ENCODE results near the gene FGF14.
"Not testable (repeated sequence)": the region's sequence is repeated elsewhere in the genome, so short reads cannot be mapped to it uniquely, and the experiment has no call there.

Gene FGF14

GRCh38 chr13:102187313-102187712, 214.5 kb downstream of the FGF14 start:
- no peak for DNase-seq

GRCh38 chr13:102185375-102185984, 216.4 kb downstream of the FGF14 start:
- no peak for DNase-seq

- no peak for DNase-seq
Observed at GRCh38 chr13:102183509-102184182, 218.2 kb downstream of the FGF14 start.

DNA sequence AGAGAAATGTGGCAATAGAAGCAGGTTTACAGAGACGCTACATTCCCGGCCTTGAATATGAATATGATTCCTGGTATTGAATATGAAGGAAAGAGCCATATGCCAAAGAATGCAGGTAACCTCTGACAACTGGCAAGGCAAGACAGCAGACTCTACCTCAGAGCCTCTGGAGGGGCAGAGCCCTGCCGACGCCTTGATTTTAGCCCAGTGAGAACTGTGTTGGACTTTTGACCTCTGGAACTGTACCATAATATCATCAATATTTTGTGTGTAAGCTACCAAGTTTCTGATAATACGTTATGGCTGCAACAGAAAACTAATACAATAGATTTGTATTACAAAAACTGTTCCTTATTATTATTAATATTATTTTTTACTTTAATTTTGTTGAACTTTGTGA, 219.7 kb downstream of the FGF14 start:
- DNase-seq: no peak

GRCh38 chr13:102177431-102177830, 224.4 kb downstream of the FGF14 start:
- DNase-seq: no peak

GRCh38 chr13:102176846-102177245, 225.0 kb downstream of the FGF14 start:
- DNase-seq: no peak

DNA sequence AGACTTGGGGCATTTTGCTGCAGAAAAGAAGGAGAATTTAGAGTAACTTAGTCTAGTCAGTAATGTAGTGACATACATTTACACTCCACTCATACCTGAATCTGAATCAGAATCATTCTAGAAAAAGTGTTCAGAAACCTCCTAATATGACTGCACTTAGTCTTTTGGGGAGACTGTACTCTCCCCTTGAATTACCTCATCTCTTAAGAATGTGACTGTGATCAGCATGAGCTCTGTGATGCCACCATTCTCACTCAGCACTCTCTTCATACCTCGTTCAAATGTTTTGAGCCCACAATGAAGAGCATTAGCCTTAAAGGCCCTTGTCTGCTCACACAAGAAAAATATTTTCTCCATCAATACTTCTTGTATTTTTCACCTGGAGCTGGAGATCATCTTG, 229.4 kb downstream of the FGF14 start:
- DNase-seq: no peak

GRCh38 chr13:102170305-102170704, 231.5 kb downstream of the FGF14 start:
- DNase-seq: no peak

- DNase-seq: no peak
Observed at GRCh38 chr13:102169471-102170015, 232.3 kb downstream of the FGF14 start.

DNA sequence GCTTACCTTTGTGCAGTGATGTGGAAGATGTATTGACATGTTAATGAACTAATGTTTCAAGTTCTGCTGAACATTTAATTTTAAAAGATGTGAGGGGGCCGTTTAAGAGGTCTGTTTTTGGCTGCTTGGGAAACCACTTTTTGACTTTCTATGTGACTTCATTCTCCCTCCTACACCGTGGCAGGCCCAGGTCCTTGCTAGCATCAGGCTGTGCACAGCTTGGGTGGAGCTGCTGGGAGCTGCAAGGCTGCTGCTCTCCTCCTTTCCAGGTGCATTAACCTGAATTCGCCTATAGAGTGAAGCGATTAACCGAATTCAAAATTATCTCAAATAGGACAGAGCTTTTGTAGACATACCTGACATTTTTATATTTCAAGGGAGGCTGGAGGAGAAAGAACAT, 249.1 kb downstream of the FGF14 start:
- no peak for DNase-seq

DNA sequence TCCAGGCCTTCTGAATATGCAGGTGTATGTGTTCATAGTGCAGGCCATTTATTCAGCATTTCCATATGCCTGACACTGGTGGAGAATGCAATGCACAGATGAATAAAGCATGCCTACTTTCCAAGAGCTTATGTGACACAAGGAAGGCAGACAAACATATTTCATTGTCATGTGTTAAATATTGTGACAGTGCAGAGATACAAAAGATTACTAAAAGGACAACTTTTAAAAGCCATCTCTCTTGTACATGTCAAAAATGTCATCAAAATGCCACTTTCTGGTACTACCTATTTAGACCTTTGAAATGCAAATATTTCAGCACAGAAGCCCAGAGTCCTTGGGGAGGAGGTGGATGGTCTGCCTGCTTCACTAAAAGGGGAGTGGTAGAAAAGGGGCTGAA, 254.5 kb downstream of the FGF14 start:
- no peak for DNase-seq

GRCh38 chr13:102145750-102146149, 256.1 kb downstream of the FGF14 start:
- DNase-seq: no peak

DNA sequence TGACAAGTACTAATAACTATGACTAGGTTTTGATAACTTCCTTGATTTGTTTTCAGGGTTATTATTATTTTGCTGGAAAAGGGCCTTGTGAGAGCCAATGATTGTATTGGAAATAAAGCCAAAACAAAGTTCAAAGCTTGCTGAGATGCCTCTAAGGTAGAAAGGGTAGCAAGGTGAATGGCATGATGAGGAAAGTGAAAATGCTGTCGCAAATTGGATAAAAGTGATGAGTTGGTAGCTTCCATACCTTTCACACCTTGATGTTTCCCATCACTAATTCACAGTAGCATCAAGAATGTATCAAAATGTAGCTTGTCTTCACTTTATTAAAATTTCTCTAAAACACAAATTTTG, 259.4 kb downstream of the FGF14 start:
- DNase-seq: no peak

- DNase-seq: peak; percentile 35
Observed at GRCh38 chr13:102141625-102142472, 260.0 kb downstream of the FGF14 start.

GRCh38 chr13:102139626-102140025, 262.2 kb downstream of the FGF14 start:
- no peak for DNase-seq

DNA sequence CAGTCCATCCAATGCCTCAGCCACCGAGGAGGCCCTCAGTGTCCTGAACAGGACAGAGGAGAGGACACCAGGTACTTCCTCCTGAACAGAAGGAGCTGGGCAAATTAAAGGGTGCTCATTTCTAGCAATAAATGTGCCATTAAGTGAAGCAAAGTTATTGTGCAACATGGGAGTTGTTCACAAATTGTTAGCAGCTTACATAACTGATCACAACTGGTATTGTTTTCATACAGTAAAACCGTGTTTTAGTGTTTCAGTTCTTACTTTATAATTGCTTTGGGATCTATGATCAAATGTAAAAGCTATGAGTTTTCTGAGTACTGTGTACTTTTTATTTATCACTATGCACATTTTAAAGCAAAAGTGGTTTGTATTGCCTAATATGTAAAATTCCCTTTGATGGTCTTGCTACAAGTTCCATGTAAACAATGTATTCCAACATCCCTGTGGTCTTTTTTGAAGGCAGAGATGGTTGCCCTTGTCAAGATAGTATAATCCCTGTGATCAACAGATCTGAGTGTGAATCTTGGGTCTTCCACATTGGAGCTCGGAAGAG, 263.1 kb downstream of the FGF14 start:
- DNase-seq: no peak

DNA sequence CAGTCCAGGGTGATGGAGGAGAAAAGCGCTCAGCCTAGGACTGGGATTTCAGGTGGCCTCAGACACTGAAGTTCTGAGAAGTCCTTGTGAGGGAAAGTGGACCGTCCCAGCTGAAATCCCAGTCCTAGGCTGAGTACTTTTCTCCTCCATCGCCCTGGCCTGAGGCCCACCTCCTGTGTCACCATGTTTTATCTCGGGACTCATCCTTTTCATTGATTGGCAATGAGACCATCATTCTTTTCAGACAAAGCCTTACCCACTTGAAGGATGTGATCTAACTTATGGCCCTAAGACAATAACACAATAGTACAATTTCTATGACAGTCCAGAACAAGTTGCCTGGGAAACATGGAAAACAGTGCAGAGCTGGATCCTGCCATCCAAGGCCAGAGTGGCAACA, 263.9 kb downstream of the FGF14 start:
- not testable (repeated sequence) for DNase-seq

GRCh38 chr13:102136735-102137296, 265.0 kb downstream of the FGF14 start:
- DNase-seq: no peak

GRCh38 chr13:102132777-102133295, 269.0 kb downstream of the FGF14 start:
- no peak for DNase-seq

DNA sequence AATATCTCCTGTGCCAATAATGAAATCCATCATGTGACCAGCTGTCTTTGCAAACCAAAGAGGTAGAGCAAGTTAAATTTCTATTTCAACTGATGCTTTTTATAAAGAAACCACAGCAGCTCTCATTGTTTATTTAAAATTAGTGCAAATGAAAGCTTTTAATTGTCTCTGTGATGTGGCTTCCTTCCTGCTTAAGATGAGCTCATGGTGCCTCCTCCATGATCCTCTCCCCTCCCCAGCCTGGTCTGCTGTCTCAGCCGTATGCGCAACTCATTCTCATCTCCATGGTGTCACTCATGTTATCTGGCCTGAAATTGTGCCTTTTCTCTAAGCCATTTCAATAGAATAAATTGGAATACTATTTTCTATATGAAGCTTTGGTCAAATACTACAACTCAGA, 270.6 kb downstream of the FGF14 start:
- no peak for DNase-seq

DNA sequence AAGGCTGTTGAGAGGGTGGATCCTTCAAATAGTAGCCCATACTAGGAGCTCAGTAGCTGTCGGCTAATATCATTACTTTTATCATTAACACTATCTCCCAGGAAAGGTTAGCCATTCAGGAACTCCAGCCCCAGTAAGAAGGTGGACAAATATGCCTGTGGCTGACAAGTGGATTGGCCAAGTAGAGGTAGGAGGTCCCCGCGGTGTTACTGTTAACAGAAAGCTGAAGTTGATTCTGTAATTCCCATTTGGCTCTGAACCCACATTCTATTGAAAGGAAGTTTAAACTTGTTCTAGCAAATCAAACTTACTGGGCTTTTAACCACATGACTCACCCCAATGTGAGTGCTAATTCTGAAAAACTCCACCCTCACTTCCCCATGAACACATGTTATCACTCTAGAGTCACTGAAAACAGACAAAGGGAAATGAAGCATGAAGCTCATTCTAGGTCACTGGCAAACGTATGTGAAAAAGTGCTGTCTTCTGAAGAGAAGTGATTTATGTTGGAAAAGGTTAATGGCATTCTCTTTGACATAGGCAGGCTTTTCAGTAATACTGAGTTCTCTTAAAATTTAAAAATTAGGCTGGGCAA, 273.5 kb downstream of the FGF14 start:
- DNase-seq: peak; percentile 91

DNA sequence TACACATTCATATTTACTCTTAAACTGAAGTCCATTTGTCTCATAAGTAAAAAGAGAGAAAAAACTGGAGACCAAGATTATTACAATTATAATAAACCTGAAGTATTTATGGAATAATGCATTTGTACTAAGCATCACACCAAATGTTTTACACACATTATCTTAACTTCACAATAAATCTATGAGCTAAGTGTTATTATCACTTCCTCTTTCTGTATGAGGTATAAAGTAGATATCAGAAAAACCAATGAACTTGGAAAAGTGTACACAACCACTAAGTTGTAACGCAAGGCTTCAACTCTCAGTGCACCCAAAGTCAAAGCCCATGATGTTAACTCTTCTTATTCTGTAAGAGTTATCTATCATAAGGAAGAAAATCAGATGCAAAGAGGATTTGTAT, 274.7 kb downstream of the FGF14 start:
- DNase-seq: no peak

- no peak for DNase-seq
Observed at GRCh38 chr13:102122147-102122546, 279.7 kb downstream of the FGF14 start.

Data from kidney glomerular epithelial cell (primary cell).